K562 (cell line): Measurements from ENCODE around the gene ZDHHC22.

Experiments used
- CTCF ChIP-seq, 3 experiments: IDR thresholded peaks in 2 of 3; conservative IDR thresholded peaks in 1 of 3; 2 replicates each; pipeline ENCODE4 v1.5.1; 2011 to 2012; ENCODE audit warnings: low read length in 3 of 3, mild to moderate bottlenecking in 3 of 3, control low read depth in 2 of 3, improper control_type of control experiment in 1 of 3, inconsistent platforms in 1 of 3, low read depth in 1 of 3, mixed read lengths in 1 of 3, moderate library complexity in 1 of 3; ENCODE audit not compliant: insufficient read depth in 2 of 3
- REST ChIP-seq, 2 experiments: fragments of 450-650 bp; formaldehyde crosslinking in 1 of 2; IDR thresholded peaks; 2 replicates each; pipeline versions ENCODE4 v1.4.0 to v1.6.1; 2014 to 2020; ENCODE audit warnings: mild to moderate bottlenecking in 2 of 2, borderline replicate concordance in 1 of 2, low read depth in 1 of 2

DNA sequence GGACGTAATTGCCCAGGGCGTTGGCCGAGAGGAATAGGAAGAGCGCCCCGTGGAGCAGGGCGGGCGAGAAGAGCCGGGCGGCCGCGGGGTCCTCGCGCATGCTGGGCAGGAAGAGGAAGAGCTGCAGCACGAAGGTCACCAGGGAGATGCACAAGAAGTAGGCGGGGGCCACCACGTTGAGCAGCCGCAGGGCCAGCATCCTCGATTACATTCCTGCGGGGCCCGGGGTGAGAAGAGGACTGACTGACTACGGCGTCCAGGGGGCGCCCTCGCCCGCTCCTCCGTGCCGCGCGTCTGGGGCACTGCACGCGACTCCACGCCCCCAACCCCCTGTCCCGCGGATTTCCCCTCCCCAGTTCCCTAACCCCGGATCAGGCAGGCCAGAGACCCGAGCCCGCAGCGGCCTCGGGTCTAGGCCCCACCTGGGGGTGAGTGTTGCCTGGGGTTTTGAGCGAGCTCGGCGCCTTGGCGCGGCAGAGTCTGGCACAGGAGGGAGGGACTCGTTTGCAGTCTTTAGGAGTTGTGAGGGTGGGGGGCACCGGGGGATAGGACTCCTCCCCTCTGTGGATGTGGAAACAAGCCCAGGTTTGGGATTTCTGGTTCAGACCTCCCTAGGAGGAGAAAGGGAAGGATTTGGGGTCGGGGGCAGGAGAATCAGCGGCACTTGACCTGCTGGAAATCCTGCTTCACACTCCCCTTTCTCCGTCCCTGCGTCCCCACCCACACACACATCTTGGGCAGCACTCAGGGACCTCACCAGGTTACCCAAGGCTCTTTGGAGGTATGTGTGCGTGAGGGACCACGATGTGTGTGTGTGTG lies 1.8 kb downstream of the ZDHHC22 start:
- no peak for TF ChIP-seq REST (IDR thresholded peaks at IDR 0.05; ENCODE audit: borderline replicate concordance)
- TF ChIP-seq REST (CRISPR knock-in tag; IDR thresholded peaks at IDR 0.05; ENCODE audit: low read depth): no peak
- TF ChIP-seq CTCF (IDR thresholded peaks at IDR 0.05 in 2 of 3, conservative IDR thresholded peaks at IDR 0.05 in 1 of 3; ENCODE audit: insufficient read depth in 2 of 3, low read depth in 1 of 3, low read length in 3 of 3): peak; percentile 49 to 71 (median 50); a peak in 5 of 6 replicates
